ENCODE results near the gene NPLOC4.

NPLOC4 gene

GRCh38 chr17:81568416-81568815 lies 68.5 kb downstream of the NPLOC4 start:
- DNase-seq (ENCODE audit: low read depth in 1 of 2, low spot score in 1 of 2), result no peak

GRCh38 chr17:81567191-81567590 lies 69.7 kb downstream of the NPLOC4 start:
- no peak for DNase-seq (ENCODE audit: low read depth in 1 of 2, low spot score in 1 of 2)

- DNase-seq (ENCODE audit: low read depth in 1 of 2, low spot score in 1 of 2), result no peak
These were observed 70.3 kb downstream of the NPLOC4 start for GRCh38 chr17:81566461-81567126.

- no peak for DNase-seq (ENCODE audit: low read depth in 1 of 2, low spot score in 1 of 2)
These were observed 71.7 kb downstream of the NPLOC4 start for GRCh38 chr17:81565231-81565630.

- no peak for DNase-seq (ENCODE audit: low read depth in 1 of 2, low spot score in 1 of 2)
These were observed 72.1 kb downstream of the NPLOC4 start for GRCh38 chr17:81564778-81565177.

- no peak for DNase-seq (ENCODE audit: low read depth in 1 of 2, low spot score in 1 of 2)
These were observed 72.9 kb downstream of the NPLOC4 start for GRCh38 chr17:81563861-81564586.

- DNase-seq (ENCODE audit: low read depth in 1 of 2, low spot score in 1 of 2), result no peak
These were observed 75.4 kb downstream of the NPLOC4 start for GRCh38 chr17:81561494-81561885.

GRCh38 chr17:81558941-81559806 lies 77.7 kb downstream of the NPLOC4 start:
- DNase-seq (ENCODE audit: low read depth in 1 of 2, low spot score in 1 of 2), result no peak

- DNase-seq (ENCODE audit: low read depth in 1 of 2, low spot score in 1 of 2), result no peak
These were observed 78.8 kb downstream of the NPLOC4 start for GRCh38 chr17:81558115-81558468.

- no peak for DNase-seq (ENCODE audit: low read depth in 1 of 2, low spot score in 1 of 2)
These were observed 79.4 kb downstream of the NPLOC4 start for GRCh38 chr17:81557276-81558114.

- no peak for DNase-seq (ENCODE audit: low read depth in 1 of 2, low spot score in 1 of 2)
These were observed 80.0 kb downstream of the NPLOC4 start for GRCh38 chr17:81556863-81557262.

- no peak for DNase-seq (ENCODE audit: low read depth in 1 of 2, low spot score in 1 of 2)
These were observed 80.7 kb downstream of the NPLOC4 start for GRCh38 chr17:81556175-81556691.

GRCh38 chr17:81553616-81554181 lies 83.2 kb downstream of the NPLOC4 start:
- DNase-seq (ENCODE audit: low read depth in 1 of 2, low spot score in 1 of 2), result no peak

- DNase-seq (ENCODE audit: low read depth in 1 of 2, low spot score in 1 of 2), result peak; percentile 59 to 62
These were observed 83.8 kb downstream of the NPLOC4 start for GRCh38 chr17:81553018-81553615.

GRCh38 chr17:81552244-81553017 lies 84.5 kb downstream of the NPLOC4 start, which contains the start of gene FAAP100:
FAAP100 (minus strand) TSS chr17:81552353; CDS start chr17:81552330, 23 bp downstream.
- DNase-seq (ENCODE audit: low read depth in 1 of 2, low spot score in 1 of 2), result peak; percentile 54 to 77

GRCh38 chr17:81551458-81552243 lies 85.3 kb downstream of the NPLOC4 start:
- DNase-seq (ENCODE audit: low read depth in 1 of 2, low spot score in 1 of 2), result no peak

GRCh38 chr17:81550830-81551457 lies 86.0 kb downstream of the NPLOC4 start:
- DNase-seq (ENCODE audit: low read depth in 1 of 2, low spot score in 1 of 2), result no peak

- DNase-seq (ENCODE audit: low read depth in 1 of 2, low spot score in 1 of 2), result no peak
These were observed 86.6 kb downstream of the NPLOC4 start for GRCh38 chr17:81550285-81550684.
